Measurements from ENCODE around the gene IFIT2.

The IFIT2 gene

DNA sequence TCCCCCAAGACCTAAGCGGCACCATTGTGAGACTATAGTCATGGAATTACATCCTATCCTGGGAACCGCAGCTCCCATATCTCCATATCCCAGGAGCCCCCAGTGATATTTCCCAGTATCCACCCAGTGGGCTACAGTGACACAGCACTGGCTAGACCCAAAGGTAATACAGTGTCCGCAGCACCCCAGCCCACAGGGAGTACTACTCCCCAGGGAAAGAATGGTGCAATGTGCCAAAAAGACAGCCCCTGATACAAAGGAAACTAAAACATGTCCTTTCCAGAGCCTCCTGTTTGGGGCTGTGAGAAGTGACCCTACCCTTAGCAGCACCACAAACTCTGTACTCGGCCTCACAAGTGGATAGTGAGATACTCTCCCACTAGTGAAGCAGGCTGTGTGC, 4.5 kb upstream of the IFIT2 start:
- DNase-seq (ENCODE audit: extremely low spot score): no peak
- POLR2A ChIA-PET: no interaction called here
- CTCF ChIA-PET: interaction anchor here (1.4 kb wide), 1 partner anchor 53 kb away, joined by 3 read pairs; no protein-coding TSS in a partner anchor
- TF ChIP-seq, protein P1, sequence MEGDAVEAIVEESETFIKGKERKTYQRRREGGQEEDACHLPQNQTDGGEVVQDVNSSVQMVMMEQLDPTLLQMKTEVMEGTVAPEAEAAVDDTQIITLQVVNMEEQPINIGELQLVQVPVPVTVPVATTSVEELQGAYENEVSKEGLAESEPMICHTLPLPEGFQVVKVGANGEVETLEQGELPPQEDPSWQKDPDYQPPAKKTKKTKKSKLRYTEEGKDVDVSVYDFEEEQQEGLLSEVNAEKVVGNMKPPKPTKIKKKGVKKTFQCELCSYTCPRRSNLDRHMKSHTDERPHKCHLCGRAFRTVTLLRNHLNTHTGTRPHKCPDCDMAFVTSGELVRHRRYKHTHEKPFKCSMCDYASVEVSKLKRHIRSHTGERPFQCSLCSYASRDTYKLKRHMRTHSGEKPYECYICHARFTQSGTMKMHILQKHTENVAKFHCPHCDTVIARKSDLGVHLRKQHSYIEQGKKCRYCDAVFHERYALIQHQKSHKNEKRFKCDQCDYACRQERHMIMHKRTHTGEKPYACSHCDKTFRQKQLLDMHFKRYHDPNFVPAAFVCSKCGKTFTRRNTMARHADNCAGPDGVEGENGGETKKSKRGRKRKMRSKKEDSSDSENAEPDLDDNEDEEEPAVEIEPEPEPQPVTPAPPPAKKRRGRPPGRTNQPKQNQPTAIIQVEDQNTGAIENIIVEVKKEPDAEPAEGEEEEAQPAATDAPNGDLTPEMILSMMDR (IDR thresholded peaks at IDR 0.05; ENCODE audit: control extremely low read depth, extremely low read depth, low read depth, missing control alignments): no peak

DNA sequence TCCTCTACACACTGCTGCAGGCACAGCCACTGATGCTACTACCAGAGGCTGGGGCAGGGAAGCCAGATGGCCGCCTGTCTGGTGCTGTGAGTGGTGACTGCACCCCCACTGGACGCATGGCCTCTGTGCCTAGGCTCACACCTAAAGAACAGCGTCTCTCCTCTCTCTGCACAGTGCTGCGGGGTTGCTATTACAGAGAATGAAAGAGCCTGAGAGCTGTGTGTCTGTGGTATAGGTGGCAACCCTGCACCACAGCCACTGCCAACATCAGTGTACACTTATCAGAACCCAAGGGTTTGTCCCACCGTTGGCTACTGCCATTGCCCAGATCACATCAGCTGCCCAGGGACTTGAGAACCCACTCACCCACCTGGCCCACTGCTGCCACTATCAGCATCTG, 4.1 kb upstream of the IFIT2 start:
- CTCF ChIA-PET: interaction anchor here (1.4 kb wide), 1 partner anchor 53 kb away, joined by 3 read pairs; no protein-coding TSS in a partner anchor
- POLR2A ChIA-PET: no interaction called here
- DNase-seq (ENCODE audit: extremely low spot score): no peak
- TF ChIP-seq, protein P1 (IDR thresholded peaks at IDR 0.05; ENCODE audit: control extremely low read depth, extremely low read depth, low read depth, missing control alignments): no peak

DNA sequence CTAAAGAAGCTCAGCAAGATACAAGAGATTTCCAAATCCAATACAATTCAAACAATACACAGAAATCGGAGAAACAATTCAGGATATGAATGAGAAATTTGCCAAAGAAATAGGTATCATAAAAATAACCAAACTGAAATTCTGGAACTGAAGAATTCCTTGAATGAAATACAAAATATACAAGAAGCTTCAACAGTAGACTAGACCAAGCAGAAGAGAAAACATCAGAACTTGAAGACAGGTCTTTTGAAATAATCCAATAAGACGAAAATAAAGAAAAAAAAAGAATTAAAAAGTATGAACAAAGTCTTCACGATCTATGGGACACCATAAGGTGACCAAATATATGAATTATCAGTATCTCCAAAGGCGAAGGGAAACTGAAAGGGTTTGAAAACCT, 2.8 kb upstream of the IFIT2 start:
- ChIA-PET POLR2A (no interaction called here), CTCF (interaction anchor here (1.0 kb wide), 2 partner anchors 11 to 70 kb away, joined by 3 to 5 read pairs; no protein-coding TSS in a partner anchor)
- DNase-seq (ENCODE audit: extremely low spot score): no peak
- TF ChIP-seq, protein P1 (IDR thresholded peaks at IDR 0.05; ENCODE audit: control extremely low read depth, extremely low read depth, low read depth, missing control alignments): no peak

DNA sequence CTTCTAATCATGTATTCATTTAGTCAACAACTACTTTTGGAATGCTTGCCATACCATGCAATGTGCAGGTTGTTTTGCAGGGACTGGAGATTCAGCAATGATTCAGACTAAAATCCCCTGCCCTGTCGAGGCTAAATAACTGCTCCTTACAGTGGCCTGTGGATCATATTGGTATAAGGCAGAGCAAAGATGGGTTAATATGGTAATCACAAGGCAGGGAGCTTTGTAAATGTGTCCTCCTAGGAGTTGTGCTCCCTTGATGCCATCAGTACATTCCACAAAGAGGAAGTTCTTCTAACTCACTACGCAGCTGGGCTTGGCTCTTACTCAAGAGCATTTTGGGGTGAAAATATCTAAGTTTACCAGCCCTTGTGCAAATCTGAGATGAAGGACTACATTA, 614 bp upstream of the IFIT2 start:
- ChIA-PET CTCF (interaction anchor here (1.1 to 1.7 kb wide), 5 partner anchors 9 to 465 kb away, joined by 3 to 6 read pairs (median 4); no protein-coding TSS in a partner anchor), POLR2A (no interaction called here)
- TF ChIP-seq, protein P1 (IDR thresholded peaks at IDR 0.05; ENCODE audit: control extremely low read depth, extremely low read depth, low read depth, missing control alignments): no peak
- DNase-seq (ENCODE audit: extremely low spot score): no peak

DNA sequence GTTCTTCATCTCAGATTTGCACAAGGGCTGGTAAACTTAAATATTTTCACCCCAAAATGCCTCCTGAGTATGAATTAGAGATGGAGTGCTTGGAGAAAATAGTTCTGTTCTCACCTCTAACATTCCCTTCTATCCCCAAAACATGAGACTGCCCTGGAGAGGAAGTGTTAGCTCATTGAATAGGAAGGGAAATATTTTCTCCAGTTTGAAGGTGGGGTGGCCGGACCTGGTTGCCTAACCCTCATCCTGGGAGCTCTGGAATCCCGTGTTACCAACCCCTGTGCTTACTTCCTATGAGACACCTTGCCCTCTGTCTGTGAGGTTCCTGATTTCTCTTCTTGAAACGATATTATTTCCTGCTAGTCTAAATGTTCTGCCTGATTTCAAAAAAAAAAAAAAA, 779 bp downstream of the IFIT2 start:
- no peak for DNase-seq (ENCODE audit: extremely low spot score)
- POLR2A ChIA-PET: no interaction called here
- CTCF ChIA-PET: interaction anchor here (1.2 to 2.2 kb wide), 8 partner anchors 8 to 467 kb away, joined by 3 to 6 read pairs (median 5); no protein-coding TSS in a partner anchor
- TF ChIP-seq, protein P1 (IDR thresholded peaks at IDR 0.05; ENCODE audit: control extremely low read depth, extremely low read depth, low read depth, missing control alignments): no peak

DNA sequence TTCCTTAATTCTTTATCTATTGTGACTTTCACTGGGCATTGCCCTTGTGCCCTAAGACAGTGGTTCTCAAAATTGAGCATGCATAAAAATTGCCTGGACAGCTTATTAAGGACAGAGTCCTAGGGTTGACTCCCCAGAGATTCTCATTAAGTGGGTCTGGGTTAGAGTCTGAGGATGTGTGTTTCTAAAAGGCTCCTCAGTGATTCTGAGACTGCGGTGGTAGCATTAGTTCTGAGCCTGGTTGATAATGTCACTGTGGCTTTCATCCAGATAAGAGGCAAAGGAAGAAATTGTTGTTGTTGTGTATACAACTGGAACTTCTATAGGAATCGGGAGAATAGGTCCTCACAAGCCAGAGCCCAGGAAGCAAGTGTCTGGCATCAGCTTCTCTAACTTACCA, 1.3 kb downstream of the IFIT2 start:
- TF ChIP-seq, protein P1 (IDR thresholded peaks at IDR 0.05; ENCODE audit: control extremely low read depth, extremely low read depth, low read depth, missing control alignments): no peak
- DNase-seq (ENCODE audit: extremely low spot score): no peak
- POLR2A ChIA-PET: no interaction called here
- CTCF ChIA-PET: interaction anchor here (1.1 to 2.2 kb wide), 6 partner anchors 10 to 85 kb away, joined by 3 to 9 read pairs (median 6); no protein-coding TSS in a partner anchor

Measured in GM10248 (cell line).